ENCODE data around the gene PMM2.

The PMM2 gene

DNA sequence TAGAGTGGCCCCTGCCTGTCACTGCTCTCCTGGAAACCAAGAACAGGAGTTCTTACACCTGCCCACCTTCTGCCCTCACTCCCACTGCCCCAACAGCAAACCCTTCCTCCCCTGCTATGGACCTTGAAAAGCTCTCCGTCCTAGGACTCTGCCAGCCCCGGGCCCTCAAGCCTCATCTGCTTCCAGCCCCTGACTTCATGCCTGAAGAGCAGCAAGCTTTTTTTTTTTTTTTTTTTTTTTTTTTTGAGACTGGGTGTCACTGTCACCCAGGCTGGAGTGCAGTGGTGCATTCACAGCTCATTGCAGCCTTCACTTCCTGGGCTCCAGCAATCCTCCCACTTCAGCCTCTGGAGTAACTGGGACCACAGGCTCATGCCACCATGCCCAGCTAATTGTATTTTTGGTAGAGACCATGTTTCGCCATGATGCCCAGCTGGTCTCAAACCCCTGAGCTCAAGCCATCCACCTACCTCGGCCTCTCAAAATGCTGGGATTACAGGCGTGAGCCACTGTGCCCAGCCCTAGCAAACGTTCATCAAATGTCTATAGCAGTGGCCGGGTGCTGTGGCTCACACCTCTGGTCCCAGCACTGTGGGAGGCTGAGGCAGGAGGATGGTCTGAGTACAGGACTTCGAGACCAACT, 54.2 kb downstream of the PMM2 start:
- DNase-seq (ENCODE audit: low spot score) = no peak

DNA sequence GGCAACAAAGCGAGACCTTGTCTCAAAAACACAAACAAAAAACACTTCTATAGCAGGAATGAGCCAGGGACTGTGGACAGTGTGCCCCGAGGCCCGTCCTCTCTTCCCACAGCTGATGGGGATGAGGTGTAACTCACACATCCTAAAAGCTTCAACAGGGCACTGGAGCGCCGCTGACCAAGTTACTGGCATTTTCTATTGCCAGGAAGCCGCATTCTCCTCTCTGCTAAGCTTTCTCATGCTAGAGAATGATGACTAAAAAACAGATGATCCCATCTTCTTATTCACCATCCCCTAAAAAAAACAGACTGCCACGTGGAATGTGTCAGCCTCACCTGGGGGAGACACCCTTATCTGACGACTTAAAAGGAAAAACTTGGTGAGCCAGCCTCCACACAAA, 54.9 kb downstream of the PMM2 start:
- DNase-seq (ENCODE audit: low spot score) = no peak

DNA sequence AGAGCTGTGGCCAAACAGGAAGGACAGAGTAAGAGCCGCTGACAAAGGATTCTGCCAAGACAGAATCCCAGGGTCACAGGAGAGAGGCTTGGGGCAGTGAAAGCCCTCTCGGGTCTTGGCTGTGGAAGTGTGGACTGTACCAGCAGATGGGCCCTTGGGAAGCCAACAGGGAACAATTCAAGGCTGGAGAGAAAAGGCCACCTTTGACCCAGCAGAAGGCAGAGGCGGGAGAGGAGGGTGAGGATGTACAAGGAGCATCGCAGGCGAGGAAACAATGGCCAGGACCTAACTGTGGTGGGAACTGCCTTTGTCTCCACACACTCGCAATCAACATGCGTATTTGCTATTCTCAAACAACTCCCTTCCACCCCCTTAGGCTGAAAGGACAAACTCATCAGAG, 55.5 kb downstream of the PMM2 start:
- no peak for DNase-seq (ENCODE audit: low spot score)

DNA sequence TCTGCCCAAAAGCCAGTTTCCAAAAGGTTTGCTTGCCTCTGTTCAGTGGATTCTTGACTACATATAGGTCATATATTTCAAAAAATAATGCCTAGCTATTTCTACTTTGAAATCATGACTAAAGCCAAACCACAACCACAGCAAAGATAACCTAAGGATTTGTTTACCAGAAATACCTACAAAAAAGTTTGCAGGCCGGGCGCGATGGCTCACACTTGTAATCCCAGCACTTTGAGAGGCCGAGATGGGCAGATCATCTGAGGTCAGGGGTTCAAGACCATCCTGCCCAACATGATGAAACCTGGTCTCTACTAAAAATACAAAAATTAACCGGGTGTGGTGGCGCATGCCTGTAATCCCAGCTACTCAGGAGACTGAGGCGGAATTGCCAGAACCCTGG, 56.0 kb downstream of the PMM2 start:
- DNase-seq (ENCODE audit: low spot score) = no peak

DNA sequence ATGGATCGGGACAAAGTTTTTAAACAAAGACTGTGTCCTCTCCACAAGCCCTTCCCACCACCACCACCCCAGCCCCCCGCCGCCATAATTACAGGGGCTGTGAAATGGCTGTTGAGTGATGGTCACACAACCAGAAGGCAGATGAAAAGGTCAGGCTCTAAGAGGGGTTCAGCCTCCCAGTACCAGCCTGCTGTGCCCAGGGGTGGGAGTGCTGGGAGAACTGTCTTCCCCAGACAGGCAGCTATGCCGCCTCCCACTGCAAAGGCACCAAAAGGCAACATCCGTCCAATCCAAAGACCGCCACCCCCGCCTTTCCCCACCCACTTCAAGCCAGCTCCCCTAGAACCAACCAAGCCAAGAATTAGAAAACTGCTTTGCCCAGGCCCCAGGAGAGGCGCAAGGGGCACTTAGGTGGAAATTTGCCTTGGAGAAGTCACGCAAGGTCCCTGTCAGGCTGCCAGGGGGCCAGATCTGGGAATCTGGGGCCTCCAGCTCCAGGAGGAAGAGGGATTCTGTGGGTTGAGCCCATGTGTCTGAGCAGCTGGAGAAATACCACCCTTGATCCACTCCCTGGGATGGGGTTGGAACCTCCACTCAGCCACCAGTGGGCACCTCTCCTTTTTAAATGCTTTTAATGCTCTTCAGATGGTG, 56.8 kb downstream of the PMM2 start:
- DNase-seq (ENCODE audit: low spot score) = no peak

DNA sequence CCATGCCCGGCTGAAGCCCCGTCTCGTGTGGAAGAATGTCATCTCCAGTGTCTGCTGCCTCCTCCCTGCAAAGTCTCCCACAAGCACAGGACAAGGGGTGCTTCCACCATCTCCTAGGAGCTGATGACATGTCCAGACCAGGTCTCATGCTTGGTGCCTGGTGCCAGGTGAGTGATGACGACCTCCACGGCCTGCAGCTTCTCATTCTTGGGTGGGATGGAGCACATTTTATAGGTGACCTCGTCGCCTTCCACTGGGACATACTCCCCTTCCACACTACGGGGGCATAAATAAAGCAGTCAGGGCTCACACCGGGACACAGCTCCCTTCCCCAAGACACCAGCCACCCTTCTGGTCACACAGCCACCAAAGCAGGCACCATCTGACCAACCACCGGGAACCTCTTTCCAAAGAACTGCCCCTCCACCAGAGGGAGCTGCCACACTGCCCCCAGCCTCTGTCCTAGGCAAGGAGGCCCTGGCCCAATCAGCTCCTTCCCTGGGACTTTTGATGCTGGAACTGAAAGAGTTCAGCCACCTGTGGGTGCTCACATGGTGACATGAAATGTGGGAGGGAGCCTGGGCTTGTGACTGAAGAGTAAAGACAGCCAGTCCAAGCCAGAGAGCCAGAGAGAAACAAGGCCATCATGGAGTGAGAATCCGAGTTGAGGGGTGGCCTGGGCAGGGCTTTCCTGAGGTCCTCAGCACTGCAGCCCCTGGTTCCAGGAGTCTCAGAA, 57.6 kb downstream of the PMM2 start:
- no peak for DNase-seq (ENCODE audit: low spot score)

DNA sequence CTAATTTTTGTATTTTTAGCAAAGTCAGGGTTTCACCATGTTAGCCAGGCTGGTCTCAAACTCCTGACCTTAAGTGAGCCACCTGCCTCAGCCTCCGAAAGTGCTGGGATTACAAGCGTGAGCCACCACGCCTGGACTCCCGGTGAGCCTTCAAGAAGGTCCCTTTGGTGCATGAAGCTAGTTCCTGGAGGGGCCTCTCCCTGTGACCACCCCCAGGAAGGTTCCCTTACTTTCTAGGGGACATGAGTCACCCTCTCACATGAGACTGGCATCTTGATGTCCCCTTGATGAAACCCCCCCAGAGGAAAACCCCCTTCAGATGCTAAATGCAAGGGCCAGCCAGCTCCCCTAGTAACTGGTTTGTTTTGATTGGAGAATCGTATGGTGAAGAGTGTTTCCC, 58.3 kb downstream of the PMM2 start:
- DNase-seq (ENCODE audit: low spot score) = no peak

DNA sequence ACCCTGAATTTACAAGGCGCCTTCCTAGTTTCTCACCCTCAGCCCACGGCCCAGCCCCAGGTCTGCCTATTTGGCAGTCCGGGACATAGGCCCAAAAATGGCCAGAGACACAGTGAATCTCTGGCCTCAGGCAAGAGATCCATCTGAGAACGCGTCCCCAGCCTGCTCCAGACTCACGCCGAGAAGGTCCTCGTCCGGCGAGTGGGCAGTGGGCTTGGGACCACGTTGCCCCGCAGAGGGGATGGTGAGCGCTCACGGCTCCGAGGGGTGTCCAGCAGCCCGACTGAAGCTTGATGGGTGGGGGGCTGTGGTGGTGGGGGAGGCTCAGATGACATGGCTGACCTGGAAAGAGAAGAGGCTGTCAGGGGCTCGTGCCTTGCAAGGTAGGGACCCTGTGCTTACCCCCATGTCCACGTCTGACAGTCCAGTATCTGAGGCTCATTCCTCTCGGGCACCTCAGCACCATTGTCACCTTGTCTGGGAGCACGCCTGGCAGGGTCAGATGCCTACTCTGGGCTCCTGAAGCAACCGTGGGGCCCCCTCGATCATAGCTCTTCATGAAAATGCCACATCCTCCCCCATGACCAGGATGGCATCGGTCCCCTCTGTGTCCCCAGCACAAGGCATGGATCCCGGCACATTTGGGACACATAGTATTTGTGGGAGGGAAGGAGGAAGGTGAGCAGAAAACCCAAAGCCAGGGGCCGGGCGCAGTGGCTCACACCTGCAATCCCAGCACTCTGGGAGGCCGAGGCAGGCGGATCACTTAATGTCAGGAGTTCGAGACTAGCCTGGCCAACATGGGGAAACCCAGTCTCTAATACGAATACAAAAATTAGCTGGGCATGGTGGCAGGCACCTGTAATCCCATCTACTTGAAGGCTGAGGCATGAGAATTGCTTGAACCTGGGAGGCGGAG, 61.6 kb downstream of the PMM2 start:
- no peak for DNase-seq (ENCODE audit: low spot score)

DNA sequence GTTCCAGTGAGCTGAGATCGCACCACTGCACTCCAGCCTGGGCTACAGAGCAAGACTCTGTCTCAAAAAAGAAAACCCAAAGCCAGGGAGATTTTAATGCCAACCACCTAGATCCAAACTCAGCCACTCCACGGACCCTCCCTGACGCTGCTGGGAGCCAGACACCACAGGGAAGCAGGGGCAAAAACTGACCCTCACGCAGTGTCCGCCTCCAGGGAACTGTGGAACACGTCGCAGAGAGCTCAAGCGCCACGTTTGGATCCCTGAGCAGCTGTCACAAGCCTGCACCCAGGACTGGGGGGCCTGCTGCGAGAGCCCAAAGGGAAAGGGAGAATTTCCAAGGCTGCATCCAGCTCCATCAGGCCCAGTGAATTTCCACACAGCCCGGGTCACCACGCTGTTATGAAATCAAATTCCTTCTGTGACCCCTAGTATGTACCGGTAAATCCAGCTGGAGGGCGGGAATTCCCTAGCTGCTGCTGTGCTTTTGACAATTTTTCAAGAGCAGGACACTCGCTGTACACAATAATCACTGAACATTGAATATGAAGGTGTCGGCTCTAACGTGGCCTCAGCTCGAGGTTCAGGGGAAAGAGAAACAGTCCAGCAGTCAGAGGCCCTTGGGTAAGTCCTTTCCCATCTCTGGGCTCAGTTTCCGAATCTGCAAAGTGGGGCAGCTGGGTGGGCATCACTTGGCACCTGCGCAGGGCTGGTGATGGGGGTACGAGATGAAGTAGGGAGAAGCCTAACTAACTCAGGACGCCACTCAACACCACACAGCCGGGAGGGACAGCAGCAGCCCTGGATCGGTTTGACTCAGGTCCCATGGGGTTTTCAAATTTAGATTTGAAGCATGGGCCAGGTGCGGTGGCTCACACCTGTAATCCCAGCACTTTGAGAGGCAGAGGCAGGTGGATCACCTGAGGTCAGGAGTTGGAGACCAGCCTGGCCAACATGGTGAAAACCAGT, 62.6 kb downstream of the PMM2 start:
- DNase-seq (ENCODE audit: low spot score) = no peak

DNA sequence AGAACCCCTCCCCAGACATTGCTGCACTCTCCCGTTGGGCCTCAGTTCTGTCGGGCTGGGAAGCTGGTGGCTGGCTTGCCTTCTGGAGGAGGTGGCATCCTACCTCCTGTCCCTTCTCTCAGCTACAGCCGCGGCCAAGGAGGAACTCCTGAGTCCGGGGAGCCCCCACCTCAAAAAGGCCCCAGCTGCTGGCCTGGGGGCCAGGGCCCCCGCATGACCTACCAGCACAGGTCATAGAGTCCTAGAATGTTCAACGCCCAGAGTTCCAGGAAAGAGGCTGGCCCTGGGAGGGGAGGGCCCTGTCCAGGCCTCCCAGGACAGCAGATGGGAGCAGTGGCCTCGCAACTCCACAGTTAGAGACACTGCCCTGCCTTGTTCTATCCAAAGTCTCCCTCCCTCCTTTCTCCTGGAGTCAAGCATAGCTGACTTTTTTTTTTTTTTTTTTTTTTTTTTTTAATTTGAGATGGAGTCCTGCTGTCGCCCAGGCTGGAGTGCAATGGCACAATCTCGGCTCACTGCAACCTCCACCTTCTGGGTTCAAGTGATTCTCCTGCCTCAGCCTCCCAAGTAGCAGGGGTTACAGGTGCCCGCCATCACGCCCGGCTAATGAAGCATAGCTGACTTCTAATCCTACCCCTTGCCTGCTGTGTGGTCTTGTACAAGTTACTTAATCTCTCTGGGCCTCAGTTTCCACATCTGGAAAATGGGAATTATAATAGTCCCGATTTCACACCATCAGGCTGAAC, 64.1 kb downstream of the PMM2 start:
- no peak for DNase-seq (ENCODE audit: low spot score)

DNA sequence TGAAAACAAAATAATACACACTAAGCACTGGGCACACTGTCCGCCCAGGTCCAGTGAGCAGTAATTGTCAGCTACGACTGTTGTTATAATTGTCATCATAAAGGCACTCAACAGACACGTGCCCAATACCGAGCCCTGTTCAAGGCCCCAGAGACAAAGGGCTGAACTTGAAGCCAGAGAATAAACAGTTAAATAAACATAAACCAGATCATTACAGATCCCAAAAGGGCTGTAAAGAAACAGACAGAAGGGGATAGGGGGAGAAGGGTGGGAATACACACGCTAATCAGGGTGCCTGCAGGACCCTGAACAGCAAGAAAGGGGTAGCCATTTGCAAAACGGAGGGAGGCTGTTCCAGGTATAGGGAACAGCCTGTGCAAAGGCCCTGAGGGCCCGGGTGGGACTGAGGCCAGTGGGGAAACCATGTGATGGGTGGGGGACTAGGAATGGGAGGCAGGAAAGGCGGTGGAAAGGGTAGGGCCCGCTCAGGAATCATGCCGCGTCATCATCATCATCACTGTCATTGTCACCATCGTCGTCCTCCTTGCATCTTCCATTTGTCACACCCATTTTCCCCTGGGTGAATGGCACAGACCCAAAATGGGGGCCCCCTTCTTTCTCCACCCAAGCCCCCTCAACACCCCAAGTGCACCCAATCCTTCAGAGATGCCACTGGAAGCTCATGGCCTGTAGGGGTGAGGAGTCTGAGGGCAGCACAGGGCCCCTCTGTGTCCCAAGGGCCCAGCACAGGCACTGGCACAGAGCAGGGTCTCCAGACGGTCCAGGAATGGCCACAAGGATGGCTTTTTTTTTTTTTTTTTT, 64.9 kb downstream of the PMM2 start:
- DNase-seq (ENCODE audit: low spot score) = no peak

DNA sequence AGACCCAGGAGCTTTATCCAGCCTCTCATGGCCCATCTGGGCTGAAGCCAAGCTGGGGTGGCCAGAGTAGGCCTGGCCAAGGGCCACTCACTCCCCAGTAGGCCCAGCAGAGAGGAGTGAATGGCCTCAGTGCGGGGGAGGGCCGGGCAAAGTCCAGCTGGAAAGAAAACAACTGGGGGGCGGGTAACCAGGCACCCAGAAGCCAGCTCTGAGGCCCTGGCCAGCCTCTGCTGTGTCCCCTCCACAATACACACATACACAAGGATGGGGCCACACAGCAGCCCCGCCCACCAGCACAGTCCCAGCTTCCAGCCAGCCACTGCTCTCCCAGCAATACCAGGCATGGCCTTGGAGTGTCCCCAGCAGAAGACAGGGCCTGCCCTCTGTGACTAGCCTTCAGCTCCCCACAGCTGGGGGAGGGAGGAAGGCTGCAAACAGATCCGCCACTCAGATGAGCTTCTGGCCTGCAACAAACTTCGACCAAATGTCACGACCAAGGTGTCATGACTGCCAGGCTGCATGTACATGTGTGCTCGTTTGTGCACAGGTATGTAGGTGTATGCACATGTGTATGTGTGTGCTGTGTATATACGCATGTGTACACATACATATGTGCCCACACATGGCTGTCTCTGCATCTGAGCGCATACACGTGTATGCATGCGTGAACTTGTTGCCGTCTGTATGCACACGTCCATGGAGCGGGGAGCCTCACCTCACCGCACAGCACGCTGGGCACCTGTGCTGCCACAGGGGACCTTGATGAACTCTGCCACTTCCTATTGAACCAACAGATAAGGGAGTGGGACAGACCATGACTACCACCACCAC, 66.2 kb downstream of the PMM2 start:
- DNase-seq (ENCODE audit: low spot score) = no peak

DNA sequence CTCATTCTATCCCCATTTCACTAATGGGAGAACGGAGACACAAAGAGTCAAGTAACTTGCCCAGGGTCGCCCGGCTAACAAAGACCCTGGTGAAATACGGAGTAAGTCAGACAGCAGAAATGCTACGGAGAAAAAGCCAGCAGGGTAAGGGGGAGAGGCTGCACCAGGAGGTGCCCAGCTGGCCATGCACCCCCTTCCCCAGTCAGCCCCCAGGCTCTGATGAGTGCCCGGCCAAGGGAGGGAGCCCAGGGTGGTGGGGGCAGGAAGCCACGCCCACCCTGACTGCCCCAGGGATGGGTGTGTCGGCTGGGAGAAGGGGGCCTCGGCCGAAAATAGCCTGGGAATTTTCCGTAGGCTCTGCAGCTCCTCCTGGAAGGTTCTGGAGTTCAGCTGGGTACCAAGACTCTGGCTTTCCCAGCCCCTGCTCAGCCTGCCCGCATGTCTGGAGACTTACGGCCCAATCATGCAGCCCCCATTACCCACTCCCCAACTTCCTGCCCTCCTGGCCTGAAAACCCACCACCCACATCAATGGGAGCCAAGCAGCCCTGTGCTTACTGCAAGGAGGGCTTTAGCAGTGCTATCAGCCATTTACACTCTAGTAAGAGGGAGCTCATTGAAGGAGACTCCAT, 67.0 kb downstream of the PMM2 start:
- DNase-seq (ENCODE audit: low spot score) = no peak

DNA sequence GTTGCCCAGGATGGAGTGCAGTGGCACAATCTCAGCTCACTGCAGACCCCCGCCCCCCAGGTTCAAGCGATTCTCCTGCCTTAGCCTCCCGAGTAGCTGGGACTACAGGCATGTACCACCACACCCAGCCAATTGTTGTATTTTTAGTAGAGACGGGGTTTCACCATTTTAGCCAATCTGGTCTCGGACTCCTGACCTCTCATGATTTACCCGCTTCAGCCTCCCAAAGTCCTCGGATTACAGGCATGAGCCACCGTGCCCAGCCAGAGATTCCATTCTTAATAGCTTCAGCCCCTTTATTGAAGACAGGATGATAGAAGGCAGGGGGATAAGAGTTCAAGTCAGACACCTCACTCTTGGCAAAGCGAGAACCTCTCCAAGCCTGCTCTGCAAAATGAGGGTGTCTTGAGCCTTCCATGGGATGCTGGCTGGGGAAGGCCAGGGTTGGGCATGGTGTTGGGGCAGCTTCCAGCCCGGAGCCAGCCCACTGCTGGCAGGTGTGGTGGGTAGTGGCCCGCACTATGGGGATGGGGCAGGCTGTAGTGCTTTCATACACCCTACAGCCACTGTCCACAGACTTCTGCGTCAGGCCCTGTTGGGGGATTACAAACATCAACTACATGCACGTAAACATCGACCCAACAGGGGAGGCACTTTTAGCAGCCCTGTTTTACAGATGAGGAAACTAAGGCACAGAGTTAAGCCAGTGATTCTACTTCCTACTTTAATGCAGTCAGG, 67.7 kb downstream of the PMM2 start:
- DNase-seq (ENCODE audit: low spot score) = no peak

DNA sequence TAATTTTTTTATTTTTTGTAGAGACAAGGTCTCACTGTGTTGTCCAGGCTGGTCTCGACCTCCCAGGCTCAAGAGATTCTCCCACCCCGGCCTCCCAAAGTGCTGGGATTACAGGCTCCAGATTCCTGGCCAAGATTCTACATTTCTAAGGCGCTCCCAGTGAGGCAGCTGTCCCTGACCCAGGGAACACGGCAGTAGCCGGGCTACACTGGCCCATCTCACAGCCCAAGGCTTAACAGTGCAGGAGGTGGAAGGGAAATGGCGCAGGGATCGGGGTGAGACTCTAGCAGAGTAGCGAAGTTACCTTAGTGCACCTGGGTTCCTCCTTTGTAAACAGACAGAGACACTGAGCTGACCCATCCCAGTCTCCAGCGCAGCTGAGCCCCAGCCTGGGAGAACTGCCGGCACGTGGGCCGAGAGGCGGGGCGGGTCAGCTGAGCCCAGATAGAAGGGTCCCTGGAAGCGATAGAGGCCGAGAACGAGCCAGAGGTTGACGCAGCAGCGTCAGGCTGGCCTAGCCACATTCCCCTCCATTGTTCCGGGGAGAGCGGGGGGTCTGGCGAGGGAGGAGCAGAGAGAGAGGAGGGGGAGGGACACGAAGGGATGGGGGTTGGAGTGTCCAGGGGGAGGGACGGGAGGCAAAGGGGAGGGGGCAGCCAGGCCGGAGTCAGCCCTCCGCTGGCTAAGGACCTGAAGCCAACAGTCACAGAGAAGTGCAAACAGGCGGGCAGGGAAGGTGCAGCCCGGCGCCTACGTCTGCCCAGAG, 68.7 kb downstream of the PMM2 start:
- DNase-seq (ENCODE audit: low spot score) = peak; percentile 90

DNA sequence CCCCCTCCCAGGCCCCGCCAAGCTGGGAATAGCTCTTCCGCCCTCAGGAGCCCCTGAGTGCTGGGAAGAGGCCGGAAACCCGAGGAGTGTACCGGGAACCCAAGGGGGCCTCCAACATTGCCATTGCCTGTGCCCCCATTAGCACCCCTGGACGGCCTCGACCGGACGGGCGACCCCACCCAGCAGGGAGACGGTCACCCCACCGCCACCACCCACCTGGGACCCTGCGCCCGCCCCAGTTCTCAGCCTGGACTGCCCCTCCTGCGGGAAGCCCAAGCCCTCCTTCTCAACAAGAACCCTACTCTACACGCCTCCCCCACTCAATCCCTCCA, 69.2 kb downstream of the PMM2 start:
- DNase-seq (ENCODE audit: low spot score) = no peak

All from ecto neural progenitor cell (in vitro differentiated cells).